ENCODE results near the gene ADGRL3.
"Not testable (repeated sequence)": the region's sequence is repeated elsewhere in the genome, so short reads cannot be mapped to it uniquely, and the experiment has no call there.

The ADGRL3 gene

DNA sequence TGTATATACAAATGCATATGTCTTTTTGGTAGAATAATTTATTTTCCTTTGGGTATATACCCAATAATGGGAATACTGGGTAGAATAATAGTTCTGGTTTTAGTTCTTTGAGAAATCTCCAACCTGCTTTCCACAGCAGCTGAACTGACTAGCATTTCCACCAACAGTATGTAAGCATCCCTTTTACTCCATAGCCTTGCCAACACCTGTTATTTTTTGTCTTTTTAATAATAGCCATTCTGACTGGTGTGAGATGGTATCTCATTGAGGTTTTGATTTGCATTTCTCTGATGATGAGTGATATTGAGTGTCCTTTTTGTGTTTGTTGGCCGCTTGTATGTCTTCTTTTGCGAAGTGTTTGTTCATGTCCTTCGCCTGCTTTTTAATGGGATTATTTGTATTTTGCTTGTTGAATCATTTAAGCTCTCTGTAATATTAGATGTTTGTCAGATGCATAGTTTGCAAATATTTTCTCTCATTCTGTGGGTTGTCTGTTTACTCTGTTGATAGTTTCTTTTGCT lies 309.7 kb downstream of the ADGRL3 start:
- DNase-seq, result not testable (repeated sequence)

- no peak for DNase-seq
Observed at GRCh38 chr4:61511716-61512488, 311.8 kb downstream of the ADGRL3 start.

DNA sequence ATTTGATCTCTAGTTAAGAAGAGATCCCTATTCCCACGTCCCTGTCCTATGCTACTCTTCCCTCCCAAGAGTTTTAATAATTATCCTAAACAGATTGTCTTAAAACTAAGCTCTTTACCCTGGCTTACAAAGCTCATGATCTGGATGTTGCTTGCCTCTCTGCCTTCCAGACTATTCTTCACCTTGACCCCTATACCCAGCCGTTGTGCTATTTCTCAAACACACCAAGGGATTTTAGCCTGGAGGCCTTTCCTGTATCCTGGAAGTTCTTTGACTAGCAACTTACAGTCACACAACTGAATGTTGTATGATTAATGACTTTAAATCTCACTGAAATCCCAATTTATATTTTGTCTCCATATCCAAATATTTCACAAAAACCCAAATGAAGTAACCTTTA lies 314.9 kb downstream of the ADGRL3 start:
- DNase-seq, result no peak

- DNase-seq, result no peak
Observed at GRCh38 chr4:61517144-61517543, 317.0 kb downstream of the ADGRL3 start.

DNA sequence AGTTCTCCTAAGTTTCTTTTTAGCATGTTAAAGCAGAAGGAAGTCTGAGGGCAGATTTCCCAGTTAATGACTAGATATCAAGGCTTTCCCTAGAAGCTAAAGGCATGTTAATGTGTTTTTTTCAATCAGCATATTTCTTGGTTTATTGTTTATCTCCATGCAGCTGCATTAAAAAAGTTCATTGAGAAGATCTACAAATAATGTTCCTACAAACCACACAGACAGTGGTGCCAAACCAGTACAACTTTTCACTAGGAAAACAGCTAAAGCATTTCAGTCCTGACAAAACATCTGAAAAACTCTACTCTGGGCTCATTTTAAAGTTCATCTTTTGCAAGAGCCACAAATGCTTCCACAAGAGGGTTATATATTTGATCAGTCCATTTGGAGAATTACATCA lies 320.0 kb downstream of the ADGRL3 start:
- DNase-seq, result no peak

DNA sequence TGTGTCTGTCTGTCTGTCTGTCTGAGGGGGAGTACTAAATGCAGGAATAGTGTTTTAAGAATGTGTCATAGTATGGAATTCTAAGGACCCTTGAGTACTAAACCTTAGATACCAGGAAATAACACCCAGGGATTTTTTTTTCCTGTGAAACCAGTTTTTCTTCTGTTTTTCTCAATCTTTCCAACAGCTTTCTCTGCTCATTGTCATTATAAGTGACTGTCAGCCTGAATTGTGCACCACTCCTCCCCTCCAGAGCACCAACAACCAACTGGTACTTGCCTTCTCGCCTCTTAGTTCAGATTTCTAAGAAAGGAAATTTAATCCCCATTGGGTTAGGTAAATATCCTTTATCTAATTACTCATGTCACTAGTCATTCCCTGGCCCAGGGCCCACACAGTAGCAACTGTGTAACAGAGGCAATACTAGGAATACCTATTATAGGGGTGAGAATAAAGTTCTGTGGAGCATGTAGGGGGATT lies 320.6 kb downstream of the ADGRL3 start:
- no peak for DNase-seq

DNA sequence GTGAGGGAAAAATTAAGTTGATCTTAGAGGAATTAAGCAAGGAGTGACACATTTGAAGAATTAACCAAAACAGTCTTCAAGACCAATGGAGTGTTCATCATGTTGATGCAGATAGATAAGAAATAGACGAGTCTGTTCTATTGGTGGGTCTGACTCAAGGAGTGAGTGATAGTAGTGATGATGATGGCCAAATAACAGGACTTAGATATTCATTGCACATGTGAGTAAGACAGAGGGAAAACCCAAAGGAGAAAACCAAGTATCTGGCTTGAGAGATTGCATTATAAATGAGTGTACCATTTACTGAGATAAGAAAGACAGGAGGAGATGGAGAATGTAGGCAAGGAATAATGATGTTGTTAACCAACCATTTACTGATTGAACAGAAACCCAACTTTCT lies 321.3 kb downstream of the ADGRL3 start:
- no peak for DNase-seq

GRCh38 chr4:61522312-61522711 lies 322.2 kb downstream of the ADGRL3 start:
- DNase-seq, result no peak

- no peak for DNase-seq
Observed at GRCh38 chr4:61527888-61528287, 327.8 kb downstream of the ADGRL3 start.

DNA sequence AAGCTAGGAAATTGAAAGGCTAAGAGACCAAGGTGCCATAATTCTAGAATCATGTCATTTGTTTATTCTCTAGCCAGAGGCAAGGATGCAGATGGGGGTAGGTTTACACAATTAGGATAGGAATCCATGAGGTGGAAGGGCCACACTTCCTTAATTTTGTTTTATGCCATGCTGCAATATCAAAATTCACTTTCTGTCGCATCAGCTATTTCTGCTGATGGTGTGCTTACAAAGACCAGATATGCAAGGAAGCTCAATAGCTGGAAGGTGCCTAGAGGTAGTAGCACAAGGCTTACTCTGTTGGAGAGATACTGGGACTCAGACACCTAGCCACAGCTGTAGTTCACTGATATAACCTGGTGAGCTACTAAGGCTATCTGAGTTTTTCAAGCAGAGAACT lies 328.5 kb downstream of the ADGRL3 start:
- no peak for DNase-seq

DNA sequence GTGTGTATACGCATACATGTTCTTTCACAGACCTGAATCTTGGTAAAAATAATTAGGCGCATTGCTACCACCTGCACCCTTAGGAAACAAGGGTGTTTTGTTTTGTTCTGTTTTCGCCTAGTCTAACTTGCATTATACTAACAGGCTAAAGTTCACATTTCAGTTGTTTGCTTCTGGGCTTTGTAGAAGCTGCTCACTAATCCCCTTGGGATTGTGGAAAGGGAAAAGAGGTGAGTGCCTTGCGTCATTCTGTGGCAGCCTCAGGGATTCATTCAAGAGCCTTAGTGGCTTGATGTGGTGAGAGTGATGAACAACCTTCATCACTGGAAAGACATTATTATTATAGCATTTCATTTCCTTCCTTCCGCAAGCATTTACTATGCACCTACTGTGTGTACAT lies 331.1 kb downstream of the ADGRL3 start:
- DNase-seq, result no peak

GRCh38 chr4:61532336-61533000 lies 332.3 kb downstream of the ADGRL3 start:
- no peak for DNase-seq

DNA sequence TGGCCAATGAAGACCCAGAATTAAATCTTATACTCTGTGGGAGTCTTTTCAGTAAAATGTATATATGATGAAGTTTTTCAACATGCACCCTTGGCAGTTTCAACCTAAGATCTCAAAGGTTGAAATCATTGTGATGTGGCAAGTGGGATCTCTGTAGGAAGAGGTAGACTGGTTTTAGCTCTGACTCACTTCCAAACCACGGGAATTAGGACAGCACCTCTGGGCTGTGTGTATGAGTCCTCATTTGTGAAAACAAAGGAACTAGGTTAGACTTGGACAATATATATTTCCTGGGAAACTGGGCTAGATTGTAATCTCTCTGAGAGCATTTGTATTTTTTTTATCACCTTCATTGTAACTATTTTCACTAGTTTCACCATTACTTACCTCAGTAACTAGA lies 333.0 kb downstream of the ADGRL3 start:
- DNase-seq, result no peak

DNA sequence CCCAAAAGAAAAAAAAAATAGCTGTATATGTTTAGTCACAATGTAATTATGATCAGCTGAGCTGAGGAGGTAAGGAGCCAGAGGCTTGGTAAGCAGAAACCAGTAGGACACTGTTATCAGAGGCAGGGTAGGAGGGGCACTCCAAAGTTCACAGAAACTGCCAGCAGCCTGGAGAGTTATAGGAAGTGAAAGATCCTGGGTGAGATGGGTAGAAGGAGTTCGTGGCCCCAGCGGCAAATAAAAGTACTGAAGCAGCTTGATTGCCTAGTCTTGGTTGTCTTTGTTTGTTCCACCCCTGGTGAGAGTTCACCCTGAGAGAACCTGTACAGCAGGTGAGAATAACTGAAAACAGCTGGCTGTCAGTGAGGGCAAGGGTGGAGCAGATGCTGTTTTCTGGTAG lies 340.8 kb downstream of the ADGRL3 start:
- no peak for DNase-seq

DNA sequence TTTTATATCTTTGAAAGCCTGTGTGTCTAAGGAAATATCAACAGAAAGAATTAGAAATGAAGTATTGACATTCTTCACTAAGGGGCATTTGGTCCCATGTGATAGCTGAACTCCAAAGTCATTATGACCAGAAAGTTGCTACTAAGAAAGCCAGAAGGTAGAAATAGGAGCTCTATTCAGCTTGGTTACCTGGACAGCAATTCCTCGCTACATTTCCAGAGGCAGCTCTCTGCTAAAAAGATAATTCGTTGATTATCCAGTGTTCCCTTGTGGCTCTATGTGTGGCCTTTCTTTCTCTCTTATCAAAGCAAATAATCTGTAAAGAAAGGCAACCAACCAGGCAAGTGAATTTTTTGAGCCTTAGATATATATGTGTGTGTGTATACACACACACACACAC lies 341.3 kb downstream of the ADGRL3 start:
- DNase-seq, result no peak

- DNase-seq, result no peak
Observed at GRCh38 chr4:61543976-61544375, 343.9 kb downstream of the ADGRL3 start.

DNA sequence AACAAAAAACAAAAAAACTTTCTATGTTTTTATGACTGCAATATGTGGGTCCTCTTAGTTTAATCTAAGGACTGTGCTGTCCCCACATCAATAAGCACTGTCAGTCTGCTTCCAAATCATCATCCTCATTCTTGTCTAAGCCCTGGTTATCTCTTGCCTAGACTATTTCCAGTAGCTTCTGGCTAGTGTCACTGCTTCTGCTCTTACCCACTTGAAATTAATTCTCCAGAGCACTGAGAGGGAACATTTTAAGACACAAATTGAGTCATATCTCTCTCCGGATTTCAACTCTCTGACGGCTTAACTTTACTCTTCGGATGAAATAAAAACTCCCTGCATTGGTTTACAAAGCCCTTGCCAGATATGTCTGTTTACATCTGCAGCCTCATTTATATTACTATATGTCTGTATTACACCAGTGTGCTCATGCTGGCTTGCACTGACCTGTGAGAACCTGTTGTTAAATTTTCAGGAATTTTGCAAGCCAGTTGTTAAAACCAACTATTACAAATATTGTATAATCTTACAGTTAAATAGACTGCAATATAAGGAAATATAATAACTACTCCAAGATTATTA lies 345.9 kb downstream of the ADGRL3 start:
- no peak for DNase-seq

- no peak for DNase-seq
Observed at GRCh38 chr4:61549336-61549735, 349.2 kb downstream of the ADGRL3 start.

GRCh38 chr4:61553557-61554125 lies 353.5 kb downstream of the ADGRL3 start:
- DNase-seq, result no peak

DNA sequence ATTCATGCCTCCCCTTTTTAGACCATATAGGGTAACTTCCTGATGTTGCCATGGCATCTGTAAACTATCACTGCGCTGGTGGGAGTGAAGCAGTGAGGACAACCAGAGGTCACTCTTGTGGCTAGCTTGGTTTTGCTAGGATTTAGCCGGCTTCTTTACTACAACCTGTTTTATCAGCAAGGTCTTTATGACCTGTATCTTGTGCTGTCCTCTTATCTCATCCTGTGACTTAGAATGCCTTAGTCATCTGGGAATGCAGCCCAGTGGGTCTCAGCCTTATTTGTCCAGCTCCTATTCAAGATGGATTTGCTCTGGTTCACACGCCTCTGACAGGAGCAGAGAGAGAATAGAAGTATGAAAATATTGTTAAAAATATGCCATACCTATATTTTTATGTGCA lies 355.7 kb downstream of the ADGRL3 start:
- no peak for DNase-seq

DNA sequence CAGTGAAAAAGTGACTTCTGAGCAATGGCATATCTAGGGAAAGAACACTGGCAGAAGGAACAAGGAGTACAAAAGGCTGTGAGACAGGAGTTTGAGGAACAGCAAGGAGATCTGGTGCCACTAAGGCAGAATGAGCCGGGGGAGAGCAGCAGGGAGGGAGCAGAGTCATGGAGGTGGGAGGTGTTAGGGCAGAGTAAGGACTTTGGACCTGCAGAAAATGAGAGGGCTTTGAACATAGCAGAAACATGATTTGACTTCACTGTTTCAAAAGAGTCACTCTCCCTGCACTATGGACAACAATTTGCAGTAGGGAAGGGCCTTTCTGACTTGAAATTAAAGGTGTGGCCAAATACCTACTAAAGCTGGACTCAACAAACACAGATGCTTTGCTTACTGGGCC lies 356.2 kb downstream of the ADGRL3 start:
- DNase-seq, result no peak

DNA sequence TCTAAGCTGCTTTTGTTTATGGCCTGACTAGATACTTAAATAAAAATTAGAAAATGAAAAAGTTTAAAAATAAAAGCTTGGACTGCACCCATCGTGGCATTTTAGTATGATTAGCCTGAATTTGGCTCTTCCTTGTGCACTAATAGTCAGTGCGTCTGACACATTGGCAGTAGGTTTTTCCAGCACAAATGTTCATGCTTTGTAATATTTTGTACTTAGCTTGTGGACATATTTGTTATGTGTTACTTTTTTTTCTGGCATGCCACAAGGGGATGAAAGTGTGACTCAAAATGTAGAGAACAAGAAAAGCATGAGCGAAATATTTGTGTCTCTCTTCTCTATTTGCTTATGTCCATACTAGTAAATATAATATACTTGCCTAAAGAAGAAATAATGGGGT lies 359.3 kb downstream of the ADGRL3 start:
- DNase-seq, result no peak

DNA sequence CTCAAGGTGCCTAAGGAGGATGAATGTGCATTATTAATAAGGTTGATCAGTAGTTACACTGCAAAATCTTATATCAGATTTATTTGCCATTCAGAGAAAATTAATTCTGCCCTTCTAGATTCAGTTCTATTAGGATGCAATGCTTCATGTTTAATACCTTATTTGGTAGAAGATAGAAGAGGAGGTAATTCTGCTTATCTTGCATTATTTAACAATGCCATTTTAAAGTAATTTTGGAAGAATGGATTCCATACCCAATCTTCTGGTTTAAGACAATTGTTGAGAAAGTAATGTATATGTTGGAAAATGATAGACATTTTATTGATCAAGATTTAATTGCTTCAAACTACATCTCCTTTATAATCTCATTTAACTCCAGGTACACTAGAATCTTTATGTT lies 360.9 kb downstream of the ADGRL3 start:
- no peak for DNase-seq

Measured in NCI-H1092 treated with DMSO at 0.1 percent for 48 hours (cell line).